DOHH2 (cell line): ENCODE measurements around the gene TES.
"Not testable (repeated sequence)": the region's sequence is repeated elsewhere in the genome, so short reads cannot be mapped to it uniquely, and the experiment has no call there.

Experiments
- H3F3A ChIP-seq: fragments of 200-600 bp; sonication (generic), shearing (Covaris generic); 2 replicates; pipeline ENCODE4 v1.6.0; 2016; ENCODE audit warnings: antibody characterized with exemption, mild to moderate bottlenecking; ENCODE audit not compliant: control insufficient read depth, insufficient read depth
- H3K27ac ChIP-seq: fragments of 200-600 bp; sonication (generic); 2 replicates; pipeline ENCODE4 v1.5.1; 2014; ENCODE audit warnings: low read depth, mild to moderate bottlenecking, low read length, moderate library complexity
- H3K27me3 ChIP-seq: fragments of 200-600 bp; sonication (generic); 2 replicates; pipeline ENCODE4 v1.6.1; 2014; ENCODE audit warnings: mild to moderate bottlenecking, low read length, mixed read lengths; ENCODE audit not compliant: control insufficient read depth
- H3K36me3 ChIP-seq: fragments of 200-600 bp; sonication (generic); 2 replicates; pipeline ENCODE4 v1.6.1; 2014; ENCODE audit warnings: mild to moderate bottlenecking, low read length, moderate library complexity, mixed read lengths; ENCODE audit not compliant: control insufficient read depth
- H3K4me1 ChIP-seq: fragments of 200-600 bp; sonication (generic); 2 replicates; pipeline ENCODE4 v1.6.1; 2014; ENCODE audit warnings: mild to moderate bottlenecking, low read length, mixed read lengths; ENCODE audit not compliant: control insufficient read depth
- H3K4me2 ChIP-seq: fragments of 200-600 bp; sonication (generic); 2 replicates; pipeline ENCODE4 v1.6.0; 2014; ENCODE audit warnings: mild to moderate bottlenecking, low read length, moderate library complexity
- H3K4me3 ChIP-seq: fragments of 200-600 bp; sonication (generic); 2 replicates; pipeline ENCODE4 v1.5.1; 2014; ENCODE audit warnings: mild to moderate bottlenecking, low read length, mixed read lengths
- H3K79me2 ChIP-seq: fragments of 200-600 bp; sonication (generic); 2 replicates; pipeline ENCODE4 v1.6.1; 2014; ENCODE audit warnings: mild to moderate bottlenecking, low read length, mixed read lengths; ENCODE audit not compliant: control insufficient read depth
- H3K9me2 ChIP-seq: fragments of 200-600 bp; sonication (generic); replicated peaks from 2 replicates; pipeline ENCODE4 v1.6.1; 2014; ENCODE audit warnings: mild to moderate bottlenecking, low read length, mixed read lengths; ENCODE audit not compliant: control insufficient read depth
- H3K9me3 ChIP-seq: fragments of 200-600 bp; sonication (generic); 2 replicates; pipeline ENCODE4 v1.6.1; 2014; ENCODE audit warnings: antibody characterized with exemption, low read length, mixed read lengths; ENCODE audit not compliant: control insufficient read depth, insufficient read depth
- H4K20me1 ChIP-seq: fragments of 200-600 bp; sonication (generic); 2 replicates; pipeline ENCODE4 v1.6.0; 2014; ENCODE audit warnings: low read depth, mild to moderate bottlenecking, antibody characterized with exemption, low read length, moderate library complexity; ENCODE audit not compliant: control insufficient read depth, insufficient read depth
- CTCF ChIP-seq: fragments of 200-600 bp; sonication (generic); IDR thresholded peaks from one replicate; pipeline ENCODE4 v1.5.1; 2014; ENCODE audit warnings: antibody characterized with exemption, mild to moderate bottlenecking, low read depth, low read length; ENCODE audit not compliant: poor library complexity, severe bottlenecking
- EZH2phosphoT487 ChIP-seq: fragments of 200-600 bp; sonication (generic); IDR thresholded peaks from 2 replicates; pipeline ENCODE4 v1.6.1; 2017; ENCODE audit warnings: borderline replicate concordance, mild to moderate bottlenecking, antibody characterized with exemption, low read length, moderate library complexity, mixed read lengths

Gene TES

GRCh38 chr7:116171094-116171493, 39.2 kb upstream of the TES start:
- peaks cover 13% of the 10 kb centered on the region for H3K4me1 ChIP-seq
- no peaks in the 10 kb centered on the region for H3K9me2 ChIP-seq
- H3K27me3 ChIP-seq, result peaks cover 9% of the 10 kb centered on the region
- no peaks in the 10 kb centered on the region for H3K9me3 ChIP-seq
- H3K36me3 ChIP-seq, result no peaks in the 10 kb centered on the region
- H3K79me2 ChIP-seq, result no peaks in the 10 kb centered on the region
- H3K4me3 ChIP-seq, result no peak overlapping the region
- H4K20me1 ChIP-seq, result no peaks in the 10 kb centered on the region
- no peak overlapping the region for H3K27ac ChIP-seq
- H3K4me2 ChIP-seq, result no peak overlapping the region
- TF ChIP-seq CTCF, result no peak
- no peak for TF ChIP-seq EZH2phosphoT487
- no peaks in the 10 kb centered on the region for H3F3A ChIP-seq

GRCh38 chr7:116172353-116172752, 38.0 kb upstream of the TES start:
- peaks cover 2% of the 10 kb centered on the region for H3K4me1 ChIP-seq
- H3K4me3 ChIP-seq, result no peak overlapping the region
- TF ChIP-seq CTCF, result no peak
- TF ChIP-seq EZH2phosphoT487, result no peak
- H3K27ac ChIP-seq, result no peak overlapping the region
- H3K4me2 ChIP-seq, result no peak overlapping the region
- H3F3A ChIP-seq, result no peaks in the 10 kb centered on the region
- no peaks in the 10 kb centered on the region for H3K9me3 ChIP-seq
- no peaks in the 10 kb centered on the region for H4K20me1 ChIP-seq
- no peaks in the 10 kb centered on the region for H3K79me2 ChIP-seq
- no peaks in the 10 kb centered on the region for H3K9me2 ChIP-seq
- H3K36me3 ChIP-seq, result no peaks in the 10 kb centered on the region
- peaks cover 9% of the 10 kb centered on the region for H3K27me3 ChIP-seq

GRCh38 chr7:116173051-116174028, 37.0 kb upstream of the TES start:
- H3K9me3 ChIP-seq, result no peaks in the 10 kb centered on the region
- H3K27me3 ChIP-seq, result peaks cover 9% of the 10 kb centered on the region
- H3K4me2 ChIP-seq, result no peak overlapping the region
- H3K36me3 ChIP-seq, result no peaks in the 10 kb centered on the region
- no peaks in the 10 kb centered on the region for H4K20me1 ChIP-seq
- no peaks in the 10 kb centered on the region for H3K79me2 ChIP-seq
- no peaks in the 10 kb centered on the region for H3K9me2 ChIP-seq
- no peak overlapping the region for H3K27ac ChIP-seq
- H3K4me3 ChIP-seq, result no peak overlapping the region
- no peaks in the 10 kb centered on the region for H3K4me1 ChIP-seq
- TF ChIP-seq EZH2phosphoT487 (no peak), CTCF (peak; percentile 72)
- no peaks in the 10 kb centered on the region for H3F3A ChIP-seq

GRCh38 chr7:116175095-116175494, 35.2 kb upstream of the TES start:
- H3K4me2 ChIP-seq, result not testable (repeated sequence)

More at GRCh38 chr7:116175095-116175494, 35.2 kb upstream of the TES start:
- not testable (repeated sequence) for H3F3A ChIP-seq, H3K27me3 ChIP-seq, H3K9me3 ChIP-seq, H3K27ac ChIP-seq, H3K36me3 ChIP-seq, H3K4me1 ChIP-seq, H3K4me3 ChIP-seq, H3K9me2 ChIP-seq, H4K20me1 ChIP-seq, H3K79me2 ChIP-seq
